ENCODE data around the gene UNC13B.
"Not testable (repeated sequence)": the region's sequence is repeated elsewhere in the genome, so short reads cannot be mapped to it uniquely, and the experiment has no call there.

The UNC13B gene

DNA sequence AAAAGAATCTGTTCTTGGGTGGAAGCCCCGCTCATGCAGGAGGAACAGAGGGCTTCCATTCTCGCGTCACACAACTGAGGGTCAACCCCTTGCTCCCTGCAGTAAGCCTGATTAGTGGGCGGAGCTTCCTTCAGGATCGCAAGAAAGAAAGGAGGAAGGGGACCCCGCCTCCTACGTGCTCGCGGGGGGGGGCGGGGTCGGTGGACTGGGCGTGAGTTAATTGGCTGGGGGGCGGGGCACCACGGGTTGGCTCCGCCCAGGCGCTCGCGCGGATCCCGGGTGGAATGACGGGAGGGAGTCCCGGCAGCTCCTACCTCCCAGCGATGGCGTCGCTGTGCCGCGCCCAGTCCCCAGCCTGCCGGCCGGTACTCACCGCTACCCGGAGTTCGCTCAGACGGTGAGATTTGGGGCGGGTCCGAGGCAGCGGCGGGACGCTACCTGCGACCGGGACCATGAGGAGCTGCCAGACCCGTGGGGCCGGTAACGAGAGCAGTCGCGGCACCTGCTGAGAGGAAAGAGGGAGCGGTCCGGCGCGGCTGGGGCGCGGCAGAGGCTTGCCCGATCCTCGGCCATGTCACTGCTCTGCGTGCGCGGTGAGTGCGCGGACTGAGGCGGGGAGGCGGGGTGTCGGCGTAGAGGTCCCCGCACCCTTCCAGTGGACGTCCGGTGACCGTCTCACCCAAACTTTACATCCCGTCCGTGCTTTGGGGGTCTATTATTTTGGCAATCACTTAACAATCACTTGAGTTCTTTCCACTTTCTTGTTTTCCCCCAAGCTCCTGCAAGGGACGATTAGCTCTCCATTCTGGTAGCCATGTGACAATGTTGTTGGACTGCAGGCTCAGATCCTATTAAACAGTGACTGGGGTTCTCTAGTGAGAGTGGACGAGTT, at the start of gene UNC13B:
Gene UNC13B (plus strand): TSS at position 297 of the 892 bp plus-strand sequence. CDS start 275 bp downstream, at position 572.
- peak; percentile 84 for DNase-seq (ENCODE audit: insufficient read length, low spot score)
- no peak for FAIRE-seq

DNA sequence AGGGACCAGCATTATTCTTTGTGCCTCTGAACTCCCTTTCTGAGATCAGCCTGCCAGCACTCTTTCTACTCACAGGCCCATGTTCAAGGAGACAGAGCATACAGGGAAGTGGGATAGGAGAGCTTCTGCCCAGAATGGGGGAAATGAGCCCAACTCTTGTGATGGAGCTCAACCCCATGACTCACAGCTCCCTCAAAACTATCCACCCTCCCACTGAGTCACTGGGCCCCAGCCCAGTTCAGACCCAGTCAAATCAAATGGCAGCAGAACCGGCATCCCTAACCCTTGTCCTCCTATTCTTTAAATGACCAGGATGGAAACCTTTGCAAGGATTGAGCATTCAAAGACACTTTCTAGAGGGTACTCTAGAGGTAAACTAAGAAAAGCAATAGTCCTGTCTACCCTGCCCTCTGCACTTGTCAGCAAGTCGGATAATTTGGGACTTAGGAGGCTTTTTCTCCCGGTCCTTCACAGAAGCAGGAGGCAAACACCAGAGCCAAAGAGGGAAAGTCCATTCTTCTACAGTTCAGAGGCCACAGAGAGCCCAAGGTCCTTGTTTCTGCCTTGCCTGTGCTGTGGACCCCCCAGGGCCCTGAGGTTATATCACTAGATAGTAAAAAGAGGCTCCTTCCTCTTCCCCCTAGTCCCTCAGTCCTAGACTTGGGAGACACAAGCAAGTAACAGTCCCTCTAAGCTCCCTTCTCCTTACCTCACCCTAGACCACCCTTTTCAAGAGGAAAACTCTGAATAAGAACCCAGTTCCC, 49.4 kb upstream of the UNC13B start:
- no peak for FAIRE-seq

DNA sequence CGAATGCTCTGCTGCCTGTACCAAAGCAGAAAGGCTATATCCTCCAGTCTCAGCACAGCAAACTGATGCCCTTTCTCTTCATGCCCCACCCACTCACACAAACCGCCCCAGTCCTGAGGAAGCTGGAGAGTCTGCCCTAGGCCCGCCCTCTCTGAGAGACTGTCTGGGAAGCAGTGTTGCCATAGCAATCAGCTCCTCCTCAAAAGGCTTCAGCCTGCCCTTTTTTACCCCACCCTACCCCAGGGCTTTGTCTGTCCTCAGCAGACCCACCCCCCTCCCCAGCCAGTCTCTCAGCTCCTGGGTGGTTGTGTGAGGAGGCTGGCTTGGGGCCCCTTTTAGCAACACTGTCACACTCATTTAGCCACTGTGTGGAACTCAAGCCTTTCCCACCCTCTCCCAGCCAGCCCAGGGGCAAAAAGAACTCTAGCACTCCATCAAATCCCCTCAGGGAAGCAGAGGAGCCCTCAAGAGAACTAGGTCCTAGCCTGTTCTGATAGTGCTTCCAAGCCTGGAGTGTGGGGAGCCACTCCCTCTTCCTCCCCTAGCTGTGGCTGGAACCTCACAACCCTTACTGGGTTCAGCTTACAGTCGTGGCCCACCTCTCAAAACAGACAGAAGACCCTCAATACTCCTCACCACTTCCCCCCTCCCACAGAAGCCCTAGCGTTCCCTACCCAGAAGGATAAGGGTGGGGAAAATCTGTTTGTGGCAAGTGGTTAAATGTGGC, 47.5 kb upstream of the UNC13B start:
- peak; percentile 32 for DNase-seq (ENCODE audit: insufficient read length, low spot score)
- no peak for FAIRE-seq

More for the DNA sequence above, 49.4 kb upstream of the UNC13B start:
- DNase-seq (ENCODE audit: insufficient read length, low spot score) = no peak

DNA sequence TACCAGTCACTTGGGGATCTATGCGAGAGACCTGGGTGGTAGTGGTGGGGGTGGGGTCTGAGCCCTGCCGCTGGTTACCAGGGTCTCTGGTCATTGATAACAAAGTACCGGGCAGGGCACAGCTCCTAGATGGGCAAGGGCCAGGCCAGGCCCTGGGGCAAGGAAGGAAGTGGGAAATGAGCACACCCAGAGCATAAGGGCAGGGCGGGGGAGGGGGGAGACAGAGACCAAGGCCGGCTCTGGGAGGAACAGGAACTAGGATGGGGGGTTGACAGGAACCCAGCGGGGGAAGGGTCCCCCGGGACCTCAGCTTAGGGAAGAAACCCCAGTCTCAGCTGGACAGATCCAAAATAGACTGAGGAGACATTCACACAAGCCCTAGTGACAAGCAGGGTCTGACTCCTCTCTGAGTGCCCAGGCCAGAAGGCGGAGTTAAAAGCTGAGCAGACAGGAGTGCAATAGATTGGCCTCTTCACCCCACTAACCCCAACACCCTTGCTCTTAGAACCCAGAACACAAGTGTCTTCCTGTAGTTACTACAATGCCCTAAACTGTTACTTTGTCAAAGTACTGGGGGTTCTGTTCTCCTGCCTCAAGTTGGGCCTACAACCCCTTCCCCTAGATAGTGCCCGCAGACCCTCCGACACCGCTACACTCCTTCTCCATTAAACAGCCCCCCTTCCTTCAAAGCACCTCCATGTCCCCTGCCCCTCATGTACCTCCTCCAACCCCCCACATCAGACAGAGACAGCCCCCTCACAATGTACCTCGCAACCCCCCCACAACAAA, 46.8 kb upstream of the UNC13B start:
- DNase-seq (ENCODE audit: insufficient read length, low spot score) = no peak
- no peak for FAIRE-seq

DNA sequence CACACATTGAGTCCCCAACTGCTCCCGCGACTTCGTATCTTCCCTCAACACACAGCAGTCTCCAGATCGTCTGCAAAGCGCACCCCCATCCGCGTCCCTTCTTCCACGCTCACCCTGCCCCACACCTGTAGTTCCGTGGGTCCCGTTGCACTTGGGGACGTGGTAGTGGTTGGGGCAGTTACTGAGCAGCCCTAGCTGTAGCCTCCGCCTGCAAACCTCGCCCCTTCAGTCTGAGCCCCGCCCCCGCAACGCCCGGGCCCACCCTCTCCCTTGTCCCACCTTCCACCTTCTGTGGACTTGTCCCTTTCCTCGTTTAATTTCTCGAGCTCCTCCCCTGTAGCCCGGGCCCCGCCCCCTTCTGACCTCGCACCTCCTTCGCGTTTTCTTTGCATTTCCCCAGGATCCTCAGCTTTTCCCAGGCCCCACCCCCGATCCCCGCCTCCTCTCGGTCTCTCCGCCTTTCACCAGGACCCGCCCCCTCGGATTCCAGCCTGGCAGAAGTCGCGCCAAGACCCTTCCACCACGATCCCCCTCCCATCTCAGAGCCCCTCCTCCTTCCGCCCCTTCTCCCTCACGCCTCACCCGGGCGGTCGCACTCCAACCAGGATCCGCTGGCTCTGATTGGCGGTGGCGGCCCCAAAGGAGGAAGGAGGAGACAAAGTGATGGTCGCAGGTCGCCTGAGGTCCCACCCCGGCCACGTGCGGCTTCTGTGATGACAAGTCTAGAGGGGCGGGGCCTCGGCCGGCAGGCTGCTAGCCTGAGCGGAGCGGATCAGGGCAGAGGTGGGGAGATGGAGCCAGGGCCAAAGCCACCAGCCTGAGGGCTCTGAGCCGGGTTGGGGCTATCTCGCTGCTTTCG, 45.9 kb upstream of the UNC13B start, which contains the start of gene ATOSB:
Gene ATOSB (minus strand): TSS at position 183 of the 859 bp plus-strand sequence. CDS start 7,588 bp downstream, outside the sequence.
- FAIRE-seq (no peak), DNase-seq (ENCODE audit: insufficient read length, low spot score) (peak; percentile 65)

DNA sequence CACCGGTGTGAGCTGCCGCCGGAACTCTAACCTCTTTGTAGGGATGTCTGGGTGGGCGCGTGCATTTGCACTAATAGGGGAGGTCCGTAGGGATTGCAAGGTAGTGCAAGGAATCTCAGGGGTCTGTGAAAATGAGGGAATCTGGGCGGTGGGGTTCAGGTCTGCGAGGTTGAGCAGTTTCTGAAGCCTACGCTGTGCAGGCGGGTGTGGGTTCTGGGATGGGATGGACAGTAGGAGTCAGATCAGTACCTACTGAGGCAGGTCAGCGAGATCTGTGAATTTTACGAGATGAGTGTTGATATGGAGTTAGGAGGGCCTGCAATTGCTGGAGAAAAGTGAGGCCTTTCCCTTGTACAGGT, 45.3 kb upstream of the UNC13B start:
- no peak for DNase-seq (ENCODE audit: insufficient read length, low spot score)
- FAIRE-seq = no peak

DNA sequence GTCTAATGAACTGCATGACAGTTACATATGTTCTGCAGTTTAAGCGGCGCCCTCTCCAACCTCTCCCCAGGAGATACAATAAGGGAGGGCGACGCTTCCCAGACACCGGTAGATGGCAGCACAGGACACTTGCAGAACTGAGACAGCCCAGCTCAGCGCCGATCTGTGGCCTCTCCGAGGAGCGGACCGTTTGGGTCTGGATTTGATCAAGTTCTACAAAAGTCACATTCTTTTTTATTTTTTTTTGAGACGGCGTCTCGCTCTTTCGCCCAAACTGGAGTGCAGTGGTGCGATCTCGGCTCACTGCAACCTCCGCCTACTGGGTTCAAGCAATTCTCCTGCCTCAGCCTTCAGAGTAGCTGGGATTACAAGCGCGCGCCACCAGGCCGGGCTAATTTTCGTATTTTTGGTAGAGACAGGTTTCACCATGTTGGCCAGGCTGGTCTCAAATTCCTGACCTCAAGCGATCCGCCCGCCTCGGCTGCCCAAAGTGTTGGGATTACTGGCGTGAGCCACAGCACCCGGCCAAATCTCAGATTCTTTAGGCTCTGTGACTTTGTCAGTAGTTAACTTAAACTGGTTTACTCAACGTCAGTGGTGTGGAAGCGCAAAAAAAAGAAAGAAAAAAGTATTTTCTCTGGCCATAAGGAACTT, 44.8 kb upstream of the UNC13B start:
- no peak for FAIRE-seq

DNA sequence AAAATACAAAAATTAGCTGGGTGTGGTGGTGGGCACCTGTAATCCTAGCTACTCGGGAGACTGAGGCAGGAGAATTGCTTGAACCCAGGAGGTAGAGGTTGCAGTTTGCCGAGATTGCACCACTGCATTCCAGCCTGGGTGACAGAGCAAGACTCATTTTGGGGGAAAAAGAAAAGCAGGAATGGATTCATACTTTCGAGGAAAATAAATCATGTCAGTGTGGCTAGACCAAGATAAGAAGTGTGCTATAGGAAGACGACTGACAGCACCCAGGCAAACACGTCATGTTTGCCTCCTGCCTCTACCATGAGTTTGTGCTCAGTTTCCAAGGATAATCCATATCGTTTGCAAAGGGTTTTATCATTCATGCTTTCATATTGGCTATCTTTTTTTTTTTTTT, 26.9 kb upstream of the UNC13B start:
- DNase-seq (ENCODE audit: insufficient read length, low spot score) (no peak), FAIRE-seq (no peak)

More for the DNA sequence above, 44.8 kb upstream of the UNC13B start:
- peak; percentile 65 for DNase-seq (ENCODE audit: insufficient read length, low spot score)

DNA sequence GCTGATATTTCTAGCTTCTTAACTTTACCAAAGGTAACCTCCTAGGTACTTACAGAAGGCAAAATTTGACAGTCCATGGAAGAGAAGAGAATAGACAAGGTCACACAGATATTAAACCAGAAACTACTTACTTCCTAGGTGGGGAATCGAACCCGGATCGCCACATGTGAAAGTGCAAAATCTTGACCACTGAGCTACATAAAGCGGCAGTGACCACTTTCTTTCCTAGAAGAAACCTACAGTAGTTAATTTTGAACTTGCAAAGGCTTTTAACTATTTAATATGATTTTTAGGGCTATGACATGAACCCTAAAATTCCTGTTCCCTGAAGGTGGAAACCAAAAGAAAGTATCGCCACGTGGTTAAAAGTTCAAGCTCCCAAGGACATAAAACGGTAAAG, 25.8 kb upstream of the UNC13B start:
- DNase-seq (ENCODE audit: insufficient read length, low spot score) (no peak), FAIRE-seq (no peak)

DNA sequence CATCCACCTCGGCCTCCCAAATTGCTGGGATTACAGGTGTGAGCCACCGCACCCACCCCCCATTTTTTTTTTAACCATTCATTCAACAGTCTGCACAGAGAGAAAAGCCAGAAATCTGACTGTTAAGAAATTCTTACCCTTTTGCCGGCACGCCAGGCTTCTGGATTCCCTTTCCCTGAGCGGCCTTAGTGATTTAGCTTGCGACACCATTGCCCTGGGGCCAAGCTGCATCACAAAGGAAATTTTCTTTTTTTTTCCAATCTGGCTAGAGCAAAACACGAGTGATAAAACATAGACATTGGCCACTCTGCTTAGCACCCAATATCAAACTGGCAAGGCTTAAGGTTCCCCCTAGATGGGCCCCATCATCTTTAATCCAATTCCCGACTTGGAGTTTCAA, 24.9 kb upstream of the UNC13B start:
- no peak for FAIRE-seq
- DNase-seq (ENCODE audit: insufficient read length, low spot score) = no peak

DNA sequence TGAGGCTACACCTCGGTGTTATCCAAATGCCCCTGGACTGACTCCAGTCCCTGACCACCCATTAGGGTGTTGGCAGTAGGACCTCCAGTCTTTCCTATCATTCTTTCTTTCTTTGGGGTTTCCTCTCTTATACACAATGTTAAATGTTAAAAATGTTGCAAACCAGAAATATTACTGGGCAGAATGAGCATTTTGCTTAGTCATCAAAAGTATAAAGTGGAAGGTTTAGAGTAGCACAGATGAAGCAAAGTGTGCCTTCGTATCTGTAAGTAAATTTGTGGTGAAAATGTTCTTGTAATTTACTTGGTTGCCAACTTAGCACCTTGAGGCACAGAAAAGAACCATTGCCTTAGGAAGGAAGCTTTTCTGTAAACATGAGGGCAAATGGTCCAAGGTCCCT, 21.7 kb upstream of the UNC13B start:
- FAIRE-seq = no peak
- DNase-seq (ENCODE audit: insufficient read length, low spot score) = no peak

DNA sequence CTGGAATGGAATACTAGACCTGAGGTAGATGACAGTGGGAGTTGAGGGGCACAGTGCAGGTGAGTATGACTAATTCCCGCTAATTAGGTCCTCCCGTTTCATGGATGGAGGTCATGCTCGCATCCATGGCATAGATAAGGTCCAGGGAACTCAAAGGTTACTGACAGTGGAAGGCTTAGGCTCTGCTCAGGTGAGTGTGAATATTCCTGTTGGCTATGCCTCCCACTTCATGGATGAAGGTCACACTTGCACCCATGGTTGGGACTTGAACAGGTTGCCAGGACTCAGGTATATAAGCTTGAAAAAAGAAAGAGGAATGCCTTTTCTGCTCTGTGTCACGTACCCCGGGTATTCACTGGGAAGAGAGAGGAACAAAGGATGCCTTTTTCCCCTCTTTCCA, 19.8 kb upstream of the UNC13B start:
- DNase-seq (ENCODE audit: insufficient read length, low spot score) (no peak), FAIRE-seq (no peak)

DNA sequence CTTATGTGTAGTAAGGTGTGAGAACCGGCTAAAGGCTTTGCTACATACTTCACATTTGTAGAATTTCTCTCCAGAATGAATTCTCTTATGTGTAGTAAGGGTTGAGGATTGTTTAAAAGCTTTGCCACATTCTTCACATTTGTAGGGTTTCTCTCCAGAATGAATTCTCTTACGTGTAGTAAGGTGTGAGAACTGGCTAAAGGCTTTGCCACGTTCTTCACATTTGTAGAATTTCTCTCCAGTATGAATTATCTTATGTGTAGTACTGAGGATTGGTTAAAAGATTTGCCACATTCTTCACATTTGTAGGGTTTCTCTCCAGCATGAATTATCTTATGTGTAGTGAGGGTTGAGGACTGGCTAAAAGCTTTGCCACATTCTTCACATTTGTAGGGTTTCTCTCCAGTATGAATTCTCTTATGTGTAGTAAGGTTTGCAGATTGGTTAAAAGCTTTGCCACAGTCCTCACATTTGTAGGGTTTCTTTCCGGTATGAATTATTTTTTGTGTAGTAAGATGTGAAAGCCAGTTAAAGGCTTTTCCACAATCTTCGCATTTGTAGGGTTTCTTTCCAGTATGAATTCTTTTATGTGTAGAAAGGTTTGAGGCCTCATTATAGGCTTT, 13.8 kb upstream of the UNC13B start:
- FAIRE-seq; DNase-seq (ENCODE audit: insufficient read length, low spot score): not testable (repeated sequence)

DNA sequence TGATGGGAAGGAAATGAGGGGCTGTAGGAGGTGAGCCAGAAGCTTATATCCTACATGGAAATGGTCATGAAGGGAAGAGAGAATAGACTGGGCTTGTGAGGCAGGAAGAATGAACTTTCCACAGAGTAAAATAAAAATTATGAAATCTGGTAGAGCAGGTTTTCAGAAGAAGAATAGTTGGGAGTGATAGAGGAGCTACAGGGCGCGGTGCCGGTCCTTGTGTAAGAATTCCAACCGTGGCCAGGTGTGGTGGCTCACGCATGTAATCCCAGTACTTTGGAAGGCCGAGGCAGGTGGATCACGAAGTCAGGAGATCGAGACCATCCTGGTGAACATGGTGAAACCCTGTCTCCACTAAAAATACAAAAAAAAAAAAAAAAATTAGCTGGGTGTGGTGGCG, 8.9 kb upstream of the UNC13B start:
- no peak for FAIRE-seq
- DNase-seq (ENCODE audit: insufficient read length, low spot score) = no peak

DNA sequence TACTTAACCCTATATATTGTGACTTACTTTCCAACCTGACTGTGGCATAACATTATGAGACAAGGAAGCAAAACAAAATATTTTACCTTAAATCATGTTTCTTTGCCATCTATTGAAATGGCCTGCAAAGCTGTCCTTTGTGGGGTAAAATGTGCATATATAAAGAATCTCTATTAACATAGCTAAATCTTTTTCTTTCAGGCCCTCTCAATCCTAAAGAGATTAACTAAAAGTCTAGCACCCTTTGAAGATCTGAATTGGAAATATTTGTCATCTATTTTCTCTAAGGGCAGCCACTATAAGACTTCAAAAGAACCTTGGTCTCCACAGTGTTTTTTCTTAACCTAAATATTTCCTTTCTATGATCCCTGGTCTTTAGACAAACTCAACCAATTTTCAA, 5.0 kb upstream of the UNC13B start:
- no peak for DNase-seq (ENCODE audit: insufficient read length, low spot score)
- no peak for FAIRE-seq

DNA sequence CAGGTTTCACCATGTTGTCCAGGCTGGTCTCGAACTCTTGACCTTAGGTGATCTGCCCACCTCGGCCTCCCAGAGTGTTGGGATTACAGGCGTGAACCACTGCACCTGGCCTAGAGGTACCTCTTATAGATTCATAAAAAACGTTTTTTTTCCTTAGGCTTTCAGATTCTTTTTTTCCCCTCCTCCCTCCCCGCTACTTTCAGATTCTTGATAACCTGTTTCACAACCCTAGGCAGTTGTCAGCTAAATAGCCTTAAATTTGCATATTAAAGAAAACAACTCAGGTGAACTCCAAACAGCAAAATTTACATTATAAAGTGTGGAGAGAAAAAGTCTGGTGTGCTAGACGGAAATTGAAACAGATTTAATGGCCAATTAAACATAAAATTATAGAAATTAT, 4.0 kb upstream of the UNC13B start:
- not testable (repeated sequence) for FAIRE-seq; DNase-seq (ENCODE audit: insufficient read length, low spot score)

DNA sequence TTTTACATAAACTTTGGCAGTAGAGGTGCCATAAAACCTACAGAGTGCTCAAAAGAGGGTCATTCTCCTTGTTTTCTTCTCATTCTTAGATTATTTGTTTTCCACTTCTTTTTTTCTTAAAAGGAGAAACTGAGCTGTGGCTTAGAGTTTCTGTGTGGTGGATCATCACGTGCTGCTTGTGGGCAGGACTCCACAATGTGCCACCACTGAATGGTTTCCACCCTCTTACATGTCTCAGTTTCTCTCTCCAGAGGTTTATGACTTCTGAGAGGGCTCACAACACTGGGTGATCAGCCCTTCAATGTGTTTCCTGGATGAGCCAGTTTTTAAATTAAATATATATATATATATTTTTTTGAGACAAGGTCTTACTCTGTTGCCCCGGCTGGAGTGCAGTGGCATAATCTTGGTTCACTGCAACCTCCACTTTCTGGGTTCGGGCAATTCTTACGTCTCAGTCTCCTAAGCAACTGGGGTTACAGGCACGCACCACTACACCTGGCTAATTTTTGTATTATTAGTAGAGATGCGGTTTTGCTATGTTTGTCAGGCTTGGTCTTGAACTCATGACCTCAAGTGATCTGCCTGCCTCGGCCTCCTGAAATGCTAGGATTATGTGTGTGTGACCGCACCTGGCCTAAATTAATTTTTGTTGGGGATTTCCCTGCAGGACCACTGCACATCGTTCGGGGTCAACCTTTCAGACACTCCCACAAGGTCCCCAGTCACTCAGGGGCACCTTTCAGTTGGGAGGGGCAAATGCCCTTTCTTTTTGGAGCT, 3.1 kb upstream of the UNC13B start:
- DNase-seq (ENCODE audit: insufficient read length, low spot score) = no peak
- no peak for FAIRE-seq
